Stimulated activated CD8-positive, alpha-beta memory T cell treated with anti-CD3 and anti-CD28 coated beads, Interleukin-7, amount 100 ng/mL, for 24 hours (primary cell): ENCODE measurements around the gene USP47.
A peak's percentile ranks its signal among the peaks of the same experiment; 100 is the strongest.

Experiments
- DNase-seq: peaks from one replicate; pipeline ENCODE4 v3.0.0-alpha.2; 2020; ENCODE audit warnings: low read depth

USP47 gene

GRCh38 chr11:11966826-11967668 lies 125.3 kb downstream of the USP47 start:
- DNase-seq: peak; percentile 44

- no peak for DNase-seq
Measured at GRCh38 chr11:11967669-11968510, 126.1 kb downstream of the USP47 start.

- DNase-seq: no peak
Measured at GRCh38 chr11:11968511-11969280, 126.9 kb downstream of the USP47 start.

- DNase-seq: no peak
Measured at GRCh38 chr11:11969380-11970215, 127.8 kb downstream of the USP47 start.

GRCh38 chr11:11970556-11970955 lies 128.8 kb downstream of the USP47 start:
- DNase-seq: no peak

- no peak for DNase-seq
Measured at GRCh38 chr11:11971906-11972547, 130.3 kb downstream of the USP47 start.

GRCh38 chr11:11972730-11973341 lies 131.1 kb downstream of the USP47 start:
- DNase-seq: no peak

GRCh38 chr11:11973361-11973800 lies 131.6 kb downstream of the USP47 start:
- DNase-seq: no peak

GRCh38 chr11:11973866-11974265 lies 132.1 kb downstream of the USP47 start:
- no peak for DNase-seq

GRCh38 chr11:11975201-11976092 lies 133.7 kb downstream of the USP47 start:
- DNase-seq: no peak

GRCh38 chr11:11976481-11977127 lies 134.8 kb downstream of the USP47 start:
- no peak for DNase-seq

GRCh38 chr11:11977206-11977938 lies 135.6 kb downstream of the USP47 start:
- DNase-seq: no peak

- DNase-seq: no peak
Measured at GRCh38 chr11:11978098-11978637, 136.4 kb downstream of the USP47 start.

GRCh38 chr11:11978792-11979487 lies 137.2 kb downstream of the USP47 start:
- DNase-seq: no peak

- DNase-seq: no peak
Measured at GRCh38 chr11:11979488-11980117, 137.8 kb downstream of the USP47 start.

GRCh38 chr11:11980200-11980599 lies 138.4 kb downstream of the USP47 start:
- no peak for DNase-seq

- DNase-seq: no peak
Measured at GRCh38 chr11:11980841-11981308, 139.1 kb downstream of the USP47 start.
